ENCODE results near the gene CLEC2D. TPM values are rescaled to one million over a fixed set of nuclear protein-coding genes. Genes with fewer than 3 reads are reported as not detected.

CLEC2D gene
- polyA plus RNA-seq, 3 donors from 2014 or later = 37.7 to 57.3 (median 38.7) TPM

Other genes with a start within 250 kb of the CLEC2D start
- 100 to 1,000 TPM; 303 to 351 (median 347) TPM for gene KLRB1, start 61.8 kb upstream of the CLEC2D start, polyA plus RNA-seq
- 1 to 10 TPM in 2 of 3 donors, not detected in 1; 1.2 to 3.5 TPM for gene CLECL1, start 63.4 kb downstream of the CLEC2D start, polyA plus RNA-seq
- gene CD69, start 91.2 kb downstream of the CLEC2D start, polyA plus RNA-seq = 100 to 1,000 TPM; 142 to 434 (median 240) TPM
- 1,000 to 10,000 TPM; 1,026 to 1,807 (median 1,127) TPM for gene KLRF1, start 157.8 kb downstream of the CLEC2D start, polyA plus RNA-seq
- 100 to 1,000 TPM in 2 of 3 donors, 10 to 100 TPM in 1; 92.8 to 134 (median 130) TPM for gene CLEC2B, start 199.6 kb downstream of the CLEC2D start, polyA plus RNA-seq
- 1 to 10 TPM in 1 of 3 donors, under 1 TPM in 1, not detected in 1; 0.94 to 3.4 TPM for gene KLRF2, start 211.8 kb downstream of the CLEC2D start, polyA plus RNA-seq

Data from immature natural killer cell (primary cell).